NOMO-1 treated with DMSO at 0.1 percent for 48 hours (cell line): ENCODE data around the gene CKAP4.

Source experiments
- DNase-seq: peaks from one replicate; lab custom pipeline; 2025; ENCODE audit not compliant: unreplicated experiment; lab: John Stamatoyannopoulos, UW

The CKAP4 gene

GRCh38 chr12:106205208-106206069, 42.4 kb downstream of the CKAP4 start:
- no peak for DNase-seq

DNA sequence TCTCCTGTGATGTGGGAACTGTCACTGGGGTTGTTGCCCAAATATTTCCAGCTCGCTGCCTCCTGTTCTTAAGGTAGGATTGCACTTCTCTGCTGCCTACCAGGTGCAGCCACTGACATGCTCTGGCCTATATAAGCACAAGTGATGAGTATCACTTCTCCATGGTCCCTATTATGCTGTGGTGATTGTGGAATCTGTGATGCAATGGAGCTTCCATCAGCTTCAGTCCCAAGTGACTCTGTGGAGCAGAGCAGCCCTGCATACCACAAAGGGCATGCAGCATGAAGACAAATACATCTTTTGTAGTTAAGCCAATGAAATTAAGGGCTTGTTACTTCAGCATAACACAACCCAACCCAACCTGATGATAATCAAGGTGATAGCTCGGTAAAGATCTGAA, 43.5 kb downstream of the CKAP4 start:
- DNase-seq: no peak

DNA sequence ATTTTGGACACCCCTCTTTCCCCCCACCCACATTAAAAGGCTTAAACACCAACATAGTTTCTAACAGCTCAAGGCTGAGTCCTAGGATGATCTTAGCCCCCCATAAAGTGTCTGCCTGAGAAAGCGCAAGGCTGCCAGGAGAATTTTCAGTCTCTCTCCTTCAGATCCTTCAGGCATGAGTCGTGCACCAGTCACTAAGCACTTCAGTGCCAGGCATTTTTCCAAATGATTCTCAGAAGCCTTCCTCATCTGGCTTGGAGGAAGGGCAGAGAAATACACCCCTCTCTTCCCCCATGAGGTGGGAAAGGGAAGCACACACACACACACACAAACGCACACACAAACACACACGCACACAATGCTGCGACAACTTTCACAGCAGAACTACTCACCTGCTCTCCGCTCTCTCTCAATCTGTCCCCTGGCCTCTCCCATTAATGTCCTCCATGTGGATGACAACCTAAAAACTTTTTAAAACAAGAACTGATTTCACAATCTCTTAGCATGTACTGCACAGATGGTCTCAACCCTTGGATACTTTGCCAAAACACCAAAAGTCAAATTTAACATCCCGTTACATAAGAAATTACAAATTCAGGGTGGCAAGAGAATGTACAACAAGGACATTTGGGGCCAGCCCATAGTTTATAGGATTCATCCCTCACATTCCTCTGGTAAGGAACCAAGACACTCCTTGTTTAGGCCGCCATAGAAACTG, 49.8 kb downstream of the CKAP4 start:
- no peak for DNase-seq

DNA sequence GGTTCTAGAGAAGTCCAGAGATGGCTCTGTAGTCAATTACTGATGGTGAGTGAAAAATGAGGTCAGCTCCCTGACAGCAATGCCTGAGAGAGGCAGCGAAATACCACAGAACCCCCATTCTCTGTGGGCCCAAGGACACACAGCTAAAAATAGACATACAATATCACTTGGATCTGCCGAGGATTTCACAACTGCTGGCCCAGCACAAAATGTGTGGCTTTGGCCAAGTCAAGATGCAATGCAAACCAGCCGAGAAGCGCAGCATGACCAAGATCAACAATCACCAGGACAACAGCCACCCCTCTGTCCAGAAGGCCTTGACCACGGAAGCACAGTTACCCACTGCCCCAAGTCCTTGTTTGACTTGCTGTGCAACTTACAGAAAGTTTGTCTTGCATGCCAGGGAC, 52.2 kb downstream of the CKAP4 start:
- no peak for DNase-seq

GRCh38 chr12:106194351-106194750, 53.5 kb downstream of the CKAP4 start:
- DNase-seq: no peak

DNA sequence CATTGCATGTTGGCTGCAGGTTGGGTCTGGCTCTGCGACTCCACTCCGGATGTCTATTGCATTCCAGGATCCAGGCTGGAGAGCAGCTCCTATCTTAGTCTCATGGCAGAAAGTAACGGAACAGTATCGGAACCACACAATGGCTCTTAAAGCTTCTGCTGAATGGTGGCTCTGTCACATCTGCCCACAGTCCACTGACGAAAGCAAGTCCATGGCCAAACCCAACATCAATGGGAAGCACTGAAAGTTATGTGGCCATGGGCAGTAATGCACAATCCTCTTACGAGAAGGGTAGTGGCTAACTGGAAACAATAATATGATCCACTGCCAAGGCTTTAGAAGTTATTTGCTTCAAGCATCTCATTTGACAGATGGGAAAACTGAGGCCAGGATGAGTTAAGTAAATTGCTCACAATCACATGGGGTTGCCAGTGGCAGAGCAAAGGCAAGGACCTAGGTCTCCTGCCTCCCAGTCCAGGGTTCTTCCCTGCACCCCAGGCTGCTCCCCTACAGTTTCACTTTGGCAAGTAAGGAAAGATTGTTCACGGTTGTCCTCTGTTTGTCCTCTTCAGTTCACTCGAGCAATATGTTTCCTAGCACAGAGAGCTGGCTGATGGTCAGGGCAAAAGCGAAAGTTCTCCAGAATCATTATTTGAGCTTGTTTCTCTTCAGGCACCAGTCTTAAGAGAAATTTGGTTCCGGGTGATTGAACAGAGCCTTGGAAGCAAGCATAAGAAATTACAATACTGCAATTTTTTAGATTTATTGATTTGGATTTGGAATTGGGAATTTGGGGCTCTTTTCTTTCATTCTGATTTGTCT, 54.2 kb downstream of the CKAP4 start:
- DNase-seq: no peak

GRCh38 chr12:106192659-106193393, 55.0 kb downstream of the CKAP4 start:
- DNase-seq: no peak

DNA sequence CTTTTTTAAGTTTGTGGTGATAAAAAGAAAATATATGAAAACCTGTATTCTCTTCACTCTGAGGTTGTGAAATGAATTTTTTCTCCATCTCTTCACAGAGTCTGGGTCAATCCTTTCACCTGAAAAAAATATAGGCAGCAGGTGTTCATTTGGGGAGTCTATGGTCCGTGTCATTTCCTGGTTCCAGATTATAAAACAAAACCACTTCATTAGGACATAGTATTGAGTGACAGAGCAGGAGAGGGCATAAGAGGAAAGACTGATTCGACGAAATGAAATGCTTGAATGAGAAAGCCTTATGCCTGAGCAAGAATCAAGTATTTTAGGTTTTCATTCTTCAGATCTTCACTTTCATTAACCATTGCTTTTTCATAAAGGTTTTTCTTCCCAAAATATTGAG, 57.2 kb downstream of the CKAP4 start:
- DNase-seq: no peak

- no peak for DNase-seq
Measured at GRCh38 chr12:106189341-106189740, 58.5 kb downstream of the CKAP4 start.

DNA sequence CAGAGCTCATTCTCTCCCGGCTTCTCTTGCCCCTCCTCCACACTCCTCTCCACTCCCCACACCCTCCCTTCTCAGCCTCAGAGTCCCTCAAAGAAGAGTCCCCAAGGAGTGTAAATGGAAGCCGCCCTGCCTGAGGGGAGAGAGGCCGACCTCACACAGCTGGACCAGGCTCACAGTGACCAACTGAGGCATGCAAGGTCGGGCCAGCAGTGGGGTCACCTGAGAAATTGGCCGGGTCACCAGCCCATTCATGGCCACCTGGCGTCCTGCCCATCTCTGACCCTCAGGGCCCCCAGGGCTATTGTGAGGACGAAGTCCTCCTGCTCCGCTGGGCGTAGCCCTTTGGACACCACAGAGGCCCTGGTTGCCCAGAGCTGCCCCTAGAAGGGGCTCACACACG, 59.6 kb downstream of the CKAP4 start:
- no peak for DNase-seq
